DND-41 (cell line): ENCODE data around the gene FLT3.
"Not testable (repeated sequence)": the region's sequence is repeated elsewhere in the genome, so short reads cannot be mapped to it uniquely, and the experiment has no call there.

Source experiments
- ATAC-seq: fragments of 200-7000 bp; cut with Tn5 transposase; 3 replicates; pipeline ENCODE4 v1.9.1; 2021; ENCODE audit warnings: low read depth; ENCODE audit not compliant: insufficient read depth
- DNase-seq: peaks from one replicate; pipeline ENCODE4 v3.0.0-alpha.2; 2020
- H2AFZ ChIP-seq: 2 replicates; pipeline ENCODE4 v1.6.0; 2012; ENCODE audit warnings: low read depth, low read length
- H3K27ac ChIP-seq: 2 replicates; pipeline ENCODE4 v1.5.1; 2012; ENCODE audit warnings: low read length, inconsistent platforms
- H3K27me3 ChIP-seq: fragments of 200-600 bp; sonication (generic); 2 replicates; pipeline ENCODE4 v1.6.0; 2012; ENCODE audit warnings: low read length, mild to moderate bottlenecking, inconsistent platforms; ENCODE audit not compliant: insufficient read depth, poor library complexity
- H3K36me3 ChIP-seq: 2 replicates; pipeline ENCODE4 v1.5.1; 2012; ENCODE audit warnings: low read length, inconsistent platforms; ENCODE audit not compliant: insufficient read depth
- H3K4me1 ChIP-seq: 2 replicates; pipeline ENCODE4 v1.5.1; 2012; ENCODE audit warnings: mild to moderate bottlenecking, low read length; ENCODE audit not compliant: insufficient read depth
- H3K4me2 ChIP-seq: 2 replicates; pipeline ENCODE4 v1.6.0; 2012; ENCODE audit warnings: mild to moderate bottlenecking, moderate library complexity, low read length, inconsistent platforms; ENCODE audit not compliant: insufficient read depth
- H3K4me3 ChIP-seq, 2 experiments: fragments of 200-600 bp in 1 of 2; shearing (Covaris generic) in 1 of 2; 2 replicates each; pipeline ENCODE4 v1.5.1; 2012 to 2016; ENCODE audit warnings: inconsistent platforms in 2 of 2, low read length in 2 of 2, mild to moderate bottlenecking in 2 of 2, low read depth in 1 of 2, moderate library complexity in 1 of 2
- H3K79me2 ChIP-seq: 2 replicates; pipeline ENCODE4 v1.6.0; 2012; ENCODE audit warnings: low read length, inconsistent platforms; ENCODE audit not compliant: insufficient read depth
- H3K9ac ChIP-seq: 2 replicates; pipeline ENCODE4 v1.6.0; 2012; ENCODE audit warnings: low read depth, mild to moderate bottlenecking, inconsistent platforms, low read length, moderate library complexity
- H3K9me3 ChIP-seq: 2 replicates; pipeline ENCODE4 v1.5.1; 2012; ENCODE audit warnings: low read length, moderate library complexity, mild to moderate bottlenecking, inconsistent platforms; ENCODE audit not compliant: insufficient read depth, severe bottlenecking
- H4K20me1 ChIP-seq: 2 replicates; pipeline ENCODE4 v1.6.0; 2012; ENCODE audit warnings: low read length; ENCODE audit not compliant: insufficient read depth
- EZH2 ChIP-seq: IDR thresholded peaks from 3 replicates; pipeline ENCODE4 v1.6.1; 2012; ENCODE audit warnings: borderline replicate concordance, low read depth, mild to moderate bottlenecking, moderate library complexity, low read length, inconsistent platforms; ENCODE audit not compliant: severe bottlenecking
- TF ChIP-seq, protein P1 (sequence below): IDR thresholded peaks from 2 replicates; pipeline ENCODE4 v1.5.1; 2012; ENCODE audit warnings: borderline replicate concordance, low read length, moderate library complexity, mild to moderate bottlenecking; ENCODE audit not compliant: poor library complexity, severe bottlenecking; ENCODE audit errors: extremely low read depth

Gene FLT3

DNA sequence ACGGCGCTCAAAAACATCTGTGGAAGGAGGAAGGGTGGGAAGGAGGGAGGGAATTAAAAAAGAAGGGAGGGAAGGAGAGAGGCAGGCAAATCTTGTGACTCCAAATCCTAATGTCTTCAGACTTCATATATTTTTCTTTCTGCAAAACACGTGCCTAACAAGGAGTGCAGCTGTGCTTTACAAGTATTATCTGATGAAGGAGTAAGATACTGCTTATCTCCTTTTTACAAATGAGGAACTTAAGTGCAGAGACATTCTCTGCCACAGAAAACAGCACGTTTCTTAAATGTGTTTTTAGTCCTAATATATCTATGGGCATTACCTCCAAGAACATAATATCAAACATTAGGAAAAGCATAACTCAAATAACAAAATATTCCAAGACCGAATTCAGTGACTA lies 6.5 kb downstream of the FLT3 start:
- TF ChIP-seq, protein P1, sequence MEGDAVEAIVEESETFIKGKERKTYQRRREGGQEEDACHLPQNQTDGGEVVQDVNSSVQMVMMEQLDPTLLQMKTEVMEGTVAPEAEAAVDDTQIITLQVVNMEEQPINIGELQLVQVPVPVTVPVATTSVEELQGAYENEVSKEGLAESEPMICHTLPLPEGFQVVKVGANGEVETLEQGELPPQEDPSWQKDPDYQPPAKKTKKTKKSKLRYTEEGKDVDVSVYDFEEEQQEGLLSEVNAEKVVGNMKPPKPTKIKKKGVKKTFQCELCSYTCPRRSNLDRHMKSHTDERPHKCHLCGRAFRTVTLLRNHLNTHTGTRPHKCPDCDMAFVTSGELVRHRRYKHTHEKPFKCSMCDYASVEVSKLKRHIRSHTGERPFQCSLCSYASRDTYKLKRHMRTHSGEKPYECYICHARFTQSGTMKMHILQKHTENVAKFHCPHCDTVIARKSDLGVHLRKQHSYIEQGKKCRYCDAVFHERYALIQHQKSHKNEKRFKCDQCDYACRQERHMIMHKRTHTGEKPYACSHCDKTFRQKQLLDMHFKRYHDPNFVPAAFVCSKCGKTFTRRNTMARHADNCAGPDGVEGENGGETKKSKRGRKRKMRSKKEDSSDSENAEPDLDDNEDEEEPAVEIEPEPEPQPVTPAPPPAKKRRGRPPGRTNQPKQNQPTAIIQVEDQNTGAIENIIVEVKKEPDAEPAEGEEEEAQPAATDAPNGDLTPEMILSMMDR: no peak
- TF ChIP-seq EZH2: no peak
- no peaks in the 10 kb centered on the region for H3K36me3 ChIP-seq
- H4K20me1 ChIP-seq: no peaks in the 10 kb centered on the region
- H3K27me3 ChIP-seq: peaks cover 19% of the 10 kb centered on the region
- no peak overlapping the region for H3K4me3 ChIP-seq
- no peaks in the 10 kb centered on the region for H3K9me3 ChIP-seq
- no peaks in the 10 kb centered on the region for H3K79me2 ChIP-seq
- no peak overlapping the region for H2AFZ ChIP-seq
- DNase-seq: no peak
- no peak overlapping the region for H3K9ac ChIP-seq
- no peak overlapping the region for H3K4me2 ChIP-seq
- peaks cover 11% of the 10 kb centered on the region for H3K4me1 ChIP-seq
- no peak overlapping the region for H3K27ac ChIP-seq
- ATAC-seq: no peak

DNA sequence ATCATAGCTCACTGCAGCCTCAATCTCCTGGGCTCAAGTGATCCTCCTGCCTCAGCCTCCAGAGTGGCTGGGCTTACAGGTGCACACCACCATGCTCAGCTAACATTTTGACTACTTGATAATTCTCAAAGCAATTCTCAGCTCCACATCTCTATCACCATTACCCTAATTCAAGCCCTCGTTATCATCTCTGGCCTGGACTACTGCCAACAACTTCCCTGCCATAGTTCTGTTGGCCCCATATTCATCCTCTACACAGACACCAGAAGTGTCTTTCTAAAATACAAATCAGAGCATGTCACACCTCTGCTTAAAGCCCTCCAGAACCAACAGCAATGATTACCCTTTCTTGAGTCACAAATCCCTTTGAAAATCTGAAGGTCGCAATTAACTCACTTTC lies 7.9 kb downstream of the FLT3 start:
- Histone ChIP-seq H4K20me1 (no peaks in the 10 kb centered on the region), H3K9me3 (no peaks in the 10 kb centered on the region), H3K9ac (no peak overlapping the region), H3K4me3 (no peak overlapping the region), H2AFZ (no peak overlapping the region), H3K27ac (no peak overlapping the region), H3K27me3 (peaks cover 11% of the 10 kb centered on the region), H3K79me2 (no peaks in the 10 kb centered on the region), H3K36me3 (no peaks in the 10 kb centered on the region), H3K4me1 (peaks cover 11% of the 10 kb centered on the region), H3K4me2 (no peak overlapping the region)
- ATAC-seq (no peak), DNase-seq (no peak)
- TF ChIP-seq, protein P1: no peak
- TF ChIP-seq EZH2: no peak

DNA sequence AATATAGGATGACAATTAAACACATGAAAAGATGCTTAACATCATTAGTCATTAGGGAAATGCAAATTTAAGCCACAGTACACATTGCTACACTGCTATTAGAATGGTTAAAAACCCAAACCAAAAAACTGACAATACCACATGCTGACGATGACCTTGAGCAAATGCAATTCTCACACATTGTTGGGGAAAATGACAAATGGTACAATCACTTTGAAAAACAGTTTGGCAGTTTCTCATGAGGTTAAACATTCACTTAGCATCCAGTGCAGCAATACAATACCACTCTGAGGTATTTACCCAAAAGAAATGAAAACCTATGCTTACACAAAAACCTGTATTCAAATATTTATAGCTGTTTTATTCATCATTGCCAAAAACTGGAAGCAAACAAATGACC lies 11.3 kb downstream of the FLT3 start:
- no peaks in the 10 kb centered on the region for H3K79me2 ChIP-seq
- peaks cover 4% of the 10 kb centered on the region for H3K27me3 ChIP-seq
- TF ChIP-seq EZH2: no peak
- TF ChIP-seq, protein P1: no peak
- ATAC-seq (no peak), DNase-seq (no peak)
- H3K4me2 ChIP-seq: no peak overlapping the region
- H4K20me1 ChIP-seq: no peaks in the 10 kb centered on the region
- H3K4me1 ChIP-seq: peaks cover 7% of the 10 kb centered on the region
- no peak overlapping the region for H3K27ac ChIP-seq
- no peaks in the 10 kb centered on the region for H3K36me3 ChIP-seq
- H3K9me3 ChIP-seq: no peaks in the 10 kb centered on the region
- no peak overlapping the region for H3K9ac ChIP-seq
- H2AFZ ChIP-seq: no peak overlapping the region
- no peak overlapping the region for H3K4me3 ChIP-seq

DNA sequence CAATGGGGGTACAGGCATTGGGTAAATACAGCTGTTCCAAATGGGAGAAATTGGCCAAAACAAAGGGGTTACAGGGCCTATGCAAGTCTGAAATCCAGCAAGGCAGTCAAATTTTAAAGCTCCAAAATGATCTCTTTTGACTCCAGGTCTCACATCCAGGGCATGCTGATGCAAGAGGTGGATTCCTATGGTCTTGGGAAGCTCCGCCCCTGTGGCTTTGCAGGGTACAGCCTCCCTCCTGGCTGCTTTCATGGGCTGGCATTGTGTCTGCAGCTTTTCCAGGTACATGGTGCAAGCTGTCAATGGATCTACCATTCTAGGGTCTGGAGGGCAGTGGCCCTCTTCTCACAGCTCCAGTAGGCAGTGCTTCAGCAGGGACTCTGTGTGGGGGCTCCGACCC lies 22.6 kb downstream of the FLT3 start:
- H3K4me3 ChIP-seq, ATAC-seq, H3K79me2 ChIP-seq, H3K4me1 ChIP-seq, H3K4me2 ChIP-seq, H3K9me3 ChIP-seq, H3K9ac ChIP-seq, H4K20me1 ChIP-seq, DNase-seq, H2AFZ ChIP-seq, H3K27ac ChIP-seq, H3K27me3 ChIP-seq, H3K36me3 ChIP-seq: not testable (repeated sequence)
